ENCODE data around the gene IQCF2.
"Not testable (repeated sequence)": the region's sequence is repeated elsewhere in the genome, so short reads cannot be mapped to it uniquely, and the experiment has no call there.

Gene IQCF2

DNA sequence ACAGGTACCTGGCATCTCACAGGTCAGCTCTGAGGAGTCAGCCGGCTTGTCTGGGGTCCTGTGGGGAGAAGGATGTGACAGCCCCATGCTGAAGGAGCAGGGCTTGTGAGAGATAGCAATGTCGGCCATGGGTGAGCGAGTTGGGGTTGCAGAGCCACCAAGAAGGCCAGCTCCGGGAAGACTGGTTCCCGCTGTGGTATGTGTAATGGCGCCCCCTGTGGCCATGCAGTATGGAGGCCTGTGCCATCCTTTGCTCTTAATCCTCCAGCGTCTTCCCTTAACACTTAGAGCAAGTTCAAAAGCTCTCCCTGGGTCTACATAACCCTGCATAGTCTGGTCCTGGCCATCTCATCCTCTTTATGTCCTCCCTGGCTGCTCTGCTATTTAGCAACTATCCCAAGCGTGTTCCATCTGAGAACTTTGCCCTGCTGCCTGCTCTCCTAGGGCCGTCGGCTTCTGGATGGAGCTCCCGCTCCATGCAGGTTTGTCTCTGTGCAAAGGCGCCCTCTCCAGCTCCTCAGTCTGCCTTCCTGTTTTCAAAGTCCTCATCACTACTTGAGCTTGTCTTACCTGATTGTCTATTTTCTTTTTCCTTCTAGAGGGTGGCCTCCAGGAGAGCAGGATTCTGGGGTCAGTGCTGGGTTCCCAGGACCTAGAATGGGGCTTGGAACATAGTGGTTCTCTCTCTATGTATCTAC lies 41.6 kb upstream of the IQCF2 start:
- DNase-seq (ENCODE audit: low read depth): no peak
- H3K4me3 ChIP-seq (ENCODE audit: low read length): no peak overlapping the region
- no peak for TF ChIP-seq CTCF (conservative IDR thresholded peaks at IDR 0.05; ENCODE audit: low read length)

DNA sequence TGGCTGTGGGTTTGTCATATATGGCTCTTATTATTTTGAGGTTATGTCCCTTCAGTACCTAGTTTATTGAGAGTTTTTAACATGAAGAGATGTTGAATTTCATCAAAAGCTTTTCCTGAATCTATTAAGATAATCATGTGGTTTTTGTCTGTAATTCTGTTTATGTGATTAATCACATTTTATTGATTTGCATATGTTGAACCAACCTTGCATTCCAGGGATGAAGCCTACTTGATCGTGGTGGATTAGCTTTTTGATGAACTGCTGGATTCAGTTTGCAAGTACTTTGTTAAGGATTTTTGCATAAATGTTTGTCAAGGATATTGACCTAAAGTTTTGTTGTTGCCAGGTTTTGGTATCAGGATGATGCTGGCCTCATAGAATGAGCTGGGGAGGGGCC lies 33.1 kb upstream of the IQCF2 start:
- no peak for DNase-seq (ENCODE audit: low read depth)
- TF ChIP-seq CTCF (conservative IDR thresholded peaks at IDR 0.05; ENCODE audit: low read length): no peak
- no peak overlapping the region for H3K4me3 ChIP-seq (ENCODE audit: low read length)

DNA sequence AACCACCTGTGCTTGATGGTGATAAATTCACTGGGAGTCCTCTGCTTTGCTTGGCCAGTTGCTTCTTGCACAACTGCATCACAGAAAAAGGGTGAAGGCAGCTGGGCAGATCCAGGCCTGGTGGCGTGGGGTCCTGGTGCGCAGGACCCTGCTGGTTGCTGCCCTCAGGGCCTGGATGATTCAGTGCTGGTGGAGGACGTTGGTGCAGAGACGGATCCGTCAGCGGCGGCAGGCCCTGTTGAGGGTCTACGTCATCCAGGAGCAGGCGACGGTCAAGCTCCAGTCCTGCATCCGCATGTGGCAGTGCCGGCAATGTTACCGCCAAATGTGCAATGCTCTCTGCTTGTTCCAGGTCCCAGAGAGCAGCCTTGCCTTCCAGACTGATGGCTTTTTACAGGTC lies 31.1 kb upstream of the IQCF2 start:
- no peak overlapping the region for H3K4me3 ChIP-seq (ENCODE audit: low read length)
- no peak for TF ChIP-seq CTCF (conservative IDR thresholded peaks at IDR 0.05; ENCODE audit: low read length)
- DNase-seq (ENCODE audit: low read depth): no peak

GRCh38 chr3:51830836-51831385 lies 30.5 kb upstream of the IQCF2 start:
- TF ChIP-seq CTCF (conservative IDR thresholded peaks at IDR 0.05; ENCODE audit: low read length): no peak
- no peak for DNase-seq (ENCODE audit: low read depth)
- H3K4me3 ChIP-seq (ENCODE audit: low read length): no peak overlapping the region

- TF ChIP-seq CTCF (conservative IDR thresholded peaks at IDR 0.05; ENCODE audit: low read length): no peak
- no peak overlapping the region for H3K4me3 ChIP-seq (ENCODE audit: low read length)
- no peak for DNase-seq (ENCODE audit: low read depth)
These were observed 24.8 kb upstream of the IQCF2 start for GRCh38 chr3:51836606-51837005.

DNA sequence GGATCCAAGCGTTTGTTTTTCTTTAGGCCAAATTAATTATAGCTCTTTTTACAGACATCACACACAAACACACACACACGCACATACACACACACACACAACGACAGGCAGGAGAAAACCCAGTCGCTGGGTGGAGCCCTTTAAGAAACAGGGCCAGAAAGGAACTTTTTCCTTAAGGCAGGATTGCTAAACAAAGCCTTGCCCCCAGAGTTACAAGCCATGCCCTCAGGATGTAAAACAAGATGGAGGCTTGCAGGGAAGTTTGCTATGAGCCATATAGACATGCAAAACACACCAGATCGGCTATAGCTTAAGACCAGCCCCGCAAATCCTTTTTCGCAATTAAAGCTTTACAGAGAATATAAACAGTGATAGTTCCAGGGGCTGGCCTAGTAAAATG lies 16.3 kb upstream of the IQCF2 start:
- no peak overlapping the region for H3K4me3 ChIP-seq (ENCODE audit: low read length)
- no peak for DNase-seq (ENCODE audit: low read depth)
- TF ChIP-seq CTCF (conservative IDR thresholded peaks at IDR 0.05; ENCODE audit: low read length): no peak

DNA sequence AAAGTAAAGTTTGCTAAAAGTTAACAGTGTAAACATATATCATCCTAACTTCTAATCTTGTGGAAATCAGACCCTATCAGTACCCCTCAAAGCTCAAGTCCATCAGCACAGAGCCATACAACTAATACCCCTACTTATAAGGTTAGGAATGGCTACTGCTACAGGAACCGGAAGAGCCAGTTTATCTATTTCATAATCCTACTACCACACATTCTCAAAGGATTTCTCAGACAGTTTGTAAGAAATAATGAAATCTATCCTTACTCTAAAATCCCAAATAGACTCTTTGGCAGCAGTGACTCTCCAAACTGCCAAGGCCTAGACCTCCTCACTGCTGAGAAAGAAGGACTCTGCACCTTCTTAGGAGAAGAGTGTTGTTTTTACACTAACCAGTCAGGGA lies 6.0 kb upstream of the IQCF2 start:
- not testable (repeated sequence) for DNase-seq (ENCODE audit: low read depth); H3K4me3 ChIP-seq (ENCODE audit: low read length)
